GM18526 (cell line): ENCODE measurements around the gene AP4E1.
A peak's percentile ranks its signal among the peaks of the same experiment; 100 is the strongest.

Experiments used
- POLR2A ChIP-seq: IDR thresholded peaks from 3 replicates; pipeline ENCODE4 v1.6.1; 2011; ENCODE audit not compliant: insufficient read length; ENCODE audit errors: extremely low read depth

AP4E1 gene

GRCh38 chr15:50884540-50884939 is 23.9 kb upstream of the AP4E1 start:
- no peak for TF ChIP-seq POLR2A

- no peak for TF ChIP-seq POLR2A
These were observed 22.4 kb upstream of the AP4E1 start for GRCh38 chr15:50886139-50886467.

- no peak for TF ChIP-seq POLR2A
These were observed 21.7 kb upstream of the AP4E1 start for GRCh38 chr15:50886611-50887345.

- no peak for TF ChIP-seq POLR2A
These were observed 20.4 kb upstream of the AP4E1 start for GRCh38 chr15:50888054-50888453.

GRCh38 chr15:50889589-50889988 is 18.9 kb upstream of the AP4E1 start:
- TF ChIP-seq POLR2A: no peak

- no peak for TF ChIP-seq POLR2A
These were observed 17.7 kb upstream of the AP4E1 start for GRCh38 chr15:50890751-50891150.

GRCh38 chr15:50891159-50891558 is 17.3 kb upstream of the AP4E1 start:
- TF ChIP-seq POLR2A: no peak

GRCh38 chr15:50893976-50894375 is 14.5 kb upstream of the AP4E1 start:
- no peak for TF ChIP-seq POLR2A

- no peak for TF ChIP-seq POLR2A
These were observed 4.3 kb upstream of the AP4E1 start for GRCh38 chr15:50904211-50904610.

- TF ChIP-seq POLR2A: no peak
These were observed 3.4 kb upstream of the AP4E1 start for GRCh38 chr15:50905055-50905454.

- TF ChIP-seq POLR2A: no peak
These were observed 1.4 kb upstream of the AP4E1 start for GRCh38 chr15:50906954-50907600.

GRCh38 chr15:50907601-50908208 is 778 bp upstream of the AP4E1 start:
- TF ChIP-seq POLR2A: peak; percentile 13

- no peak for TF ChIP-seq POLR2A
These were observed 481 bp downstream of the AP4E1 start for GRCh38 chr15:50909010-50909317.

- no peak for TF ChIP-seq POLR2A
These were observed 2.5 kb downstream of the AP4E1 start for GRCh38 chr15:50911001-50911400.

GRCh38 chr15:50911621-50912020 is 3.1 kb downstream of the AP4E1 start:
- TF ChIP-seq POLR2A: no peak

- no peak for TF ChIP-seq POLR2A
These were observed 7.9 kb downstream of the AP4E1 start for GRCh38 chr15:50916400-50916799.

- TF ChIP-seq POLR2A: no peak
These were observed 16.8 kb downstream of the AP4E1 start for GRCh38 chr15:50925281-50925680.
